ENCODE data around the gene PASK. TPM values are rescaled to one million over a fixed set of nuclear protein-coding genes. Genes with fewer than 3 reads are reported as not detected.

PASK gene
- polyA plus RNA-seq, 3 donors, result 0.56 to 4.3 (median 0.70) TPM

DNA sequence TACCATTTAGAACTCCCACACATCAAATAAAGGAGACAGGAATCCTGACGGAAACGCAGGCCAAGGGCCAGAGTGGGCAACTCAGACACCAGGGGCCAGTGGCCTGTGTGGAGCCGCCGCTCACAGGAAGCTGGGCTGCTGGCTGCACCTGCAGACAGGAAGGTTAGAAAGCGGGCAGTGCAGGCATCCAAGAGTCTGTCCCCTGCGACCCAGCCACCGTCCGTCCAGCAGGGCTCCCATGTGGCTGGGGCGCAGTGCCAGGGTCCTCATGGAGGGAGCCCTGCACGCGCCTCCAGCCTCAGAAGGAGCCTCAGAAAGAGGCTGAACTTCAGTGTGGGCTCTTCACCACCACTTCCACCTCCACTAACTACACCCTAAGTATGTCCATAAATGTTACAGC lies 36.7 kb upstream of the PASK start:
- TF ChIP-seq, protein P1, sequence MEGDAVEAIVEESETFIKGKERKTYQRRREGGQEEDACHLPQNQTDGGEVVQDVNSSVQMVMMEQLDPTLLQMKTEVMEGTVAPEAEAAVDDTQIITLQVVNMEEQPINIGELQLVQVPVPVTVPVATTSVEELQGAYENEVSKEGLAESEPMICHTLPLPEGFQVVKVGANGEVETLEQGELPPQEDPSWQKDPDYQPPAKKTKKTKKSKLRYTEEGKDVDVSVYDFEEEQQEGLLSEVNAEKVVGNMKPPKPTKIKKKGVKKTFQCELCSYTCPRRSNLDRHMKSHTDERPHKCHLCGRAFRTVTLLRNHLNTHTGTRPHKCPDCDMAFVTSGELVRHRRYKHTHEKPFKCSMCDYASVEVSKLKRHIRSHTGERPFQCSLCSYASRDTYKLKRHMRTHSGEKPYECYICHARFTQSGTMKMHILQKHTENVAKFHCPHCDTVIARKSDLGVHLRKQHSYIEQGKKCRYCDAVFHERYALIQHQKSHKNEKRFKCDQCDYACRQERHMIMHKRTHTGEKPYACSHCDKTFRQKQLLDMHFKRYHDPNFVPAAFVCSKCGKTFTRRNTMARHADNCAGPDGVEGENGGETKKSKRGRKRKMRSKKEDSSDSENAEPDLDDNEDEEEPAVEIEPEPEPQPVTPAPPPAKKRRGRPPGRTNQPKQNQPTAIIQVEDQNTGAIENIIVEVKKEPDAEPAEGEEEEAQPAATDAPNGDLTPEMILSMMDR (IDR thresholded peaks at IDR 0.05), result no peak
- Histone ChIP-seq H3K27me3 (ENCODE audit: control insufficient read depth in 2 of 2, insufficient read depth in 2 of 2, low read length in 2 of 2) (no peaks in the 10 kb centered on the region), H3K4me1 (ENCODE audit: control insufficient read depth in 1 of 2, insufficient read depth in 2 of 2, low read length in 2 of 2) (no peaks in the 10 kb centered on the region), H3K27ac (ENCODE audit: low read depth in 1 of 2, low read length in 2 of 2) (no peak overlapping the region), H3K4me3 (replicated peaks in 1 of 3; ENCODE audit: low read depth in 2 of 3, low read length in 3 of 3) (no peak overlapping the region), H4K20me1 (ENCODE audit: insufficient read depth, low read length) (no peaks in the 10 kb centered on the region), H3K4me2 (replicated peaks; ENCODE audit: extremely low read depth, low read length, poor library complexity, severe bottlenecking) (no peak overlapping the region), H3K36me3 (replicated peaks in 1 of 2; ENCODE audit: control insufficient read depth in 1 of 2, insufficient read depth in 2 of 2, low read length in 2 of 2) (peaks cover 7 to 25% of the 10 kb centered on the region in 2 donors), H3K9ac (ENCODE audit: insufficient read depth, low read length, poor library complexity, severe bottlenecking) (no peak overlapping the region), H2AFZ (ENCODE audit: insufficient read depth, low read depth, low read length, poor library complexity, severe bottlenecking) (no peak overlapping the region), H3K9me3 (replicated peaks in 1 of 2; ENCODE audit: control insufficient read depth in 1 of 2, insufficient read depth in 1 of 2, low read length in 2 of 2) (no peaks in the 10 kb centered on the region), H3K79me2 (ENCODE audit: insufficient read depth, low read length) (no peaks in the 10 kb centered on the region)
- peaks cover 20 to 28% of the 10 kb centered on the region in 2 donors for H3K36me3 Mint-ChIP-seq
- H3K9me3 Mint-ChIP-seq, result peaks cover 0 to 1% (median 0%) of the 10 kb centered on the region in 7 donors
- H3K4me3 Mint-ChIP-seq, result no peak overlapping the region
- 91% methylated on average over 11 of the region's 11 CpGs for WGBS (ENCODE audit: insufficient coverage)
- H3K27me3 Mint-ChIP-seq (ENCODE audit: low read depth in 3 of 3), result peaks cover 0 to 2% (median 0%) of the 10 kb centered on the region in 3 donors
- no peak for DNase-seq
- no peak overlapping the region for H3K27ac Mint-ChIP-seq
- H3K4me1 Mint-ChIP-seq, result no peaks in the 10 kb centered on the region
- intact Hi-C loops (cut with micrococcal nuclease), result no loop called here

DNA sequence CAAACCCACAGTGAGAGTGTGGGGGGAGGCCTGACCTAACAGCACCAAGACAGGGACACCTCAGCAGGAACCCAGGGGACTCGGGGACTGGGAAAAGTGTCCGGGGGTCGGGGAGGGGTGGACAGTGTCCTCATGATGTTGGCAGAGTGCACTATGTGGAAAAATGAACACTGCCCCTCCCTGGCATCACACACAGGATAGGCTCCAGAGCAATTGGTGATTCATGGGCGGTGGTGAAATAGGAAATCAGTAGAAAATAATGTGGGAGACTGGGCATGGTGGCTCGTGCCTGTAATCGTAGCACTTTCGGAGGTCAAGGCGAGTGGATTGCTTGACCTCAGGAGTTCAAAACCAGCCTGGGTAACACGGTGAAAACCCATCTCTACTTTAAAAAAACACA lies 35.6 kb upstream of the PASK start:
- intact Hi-C loops (cut with micrococcal nuclease), result no loop called here
- peaks cover 28 to 36% of the 10 kb centered on the region in 2 donors for H3K36me3 Mint-ChIP-seq
- no peak overlapping the region for H3K4me3 ChIP-seq (replicated peaks in 1 of 3; ENCODE audit: low read depth in 2 of 3, low read length in 3 of 3)
- H3K9me3 ChIP-seq (replicated peaks in 1 of 2; ENCODE audit: control insufficient read depth in 1 of 2, insufficient read depth in 1 of 2, low read length in 2 of 2), result no peaks in the 10 kb centered on the region
- H3K4me2 ChIP-seq (replicated peaks; ENCODE audit: extremely low read depth, low read length, poor library complexity, severe bottlenecking), result no peak overlapping the region
- peaks cover 0 to 2% (median 0%) of the 10 kb centered on the region in 3 donors for H3K27me3 Mint-ChIP-seq (ENCODE audit: low read depth in 3 of 3)
- no peak for DNase-seq
- peak overlapping the region in 3 of 7 donors; percentile 4 to 68 (median 64) for H3K27ac Mint-ChIP-seq
- H3K36me3 ChIP-seq (replicated peaks in 1 of 2; ENCODE audit: control insufficient read depth in 1 of 2, insufficient read depth in 2 of 2, low read length in 2 of 2), result peaks cover 10 to 34% of the 10 kb centered on the region in 2 donors
- no peaks in the 10 kb centered on the region for H3K4me1 ChIP-seq (ENCODE audit: control insufficient read depth in 1 of 2, insufficient read depth in 2 of 2, low read length in 2 of 2)
- peaks cover 0 to 1% (median 0%) of the 10 kb centered on the region in 7 donors for H3K9me3 Mint-ChIP-seq
- H3K27me3 ChIP-seq (ENCODE audit: control insufficient read depth in 2 of 2, insufficient read depth in 2 of 2, low read length in 2 of 2), result no peaks in the 10 kb centered on the region
- H3K4me3 Mint-ChIP-seq, result no peak overlapping the region
- 77% methylated on average over 5 of the region's 9 CpGs for WGBS (ENCODE audit: insufficient coverage)
- TF ChIP-seq, protein P1 (IDR thresholded peaks at IDR 0.05), result no peak
- no peak overlapping the region for H3K9ac ChIP-seq (ENCODE audit: insufficient read depth, low read length, poor library complexity, severe bottlenecking)
- H2AFZ ChIP-seq (ENCODE audit: insufficient read depth, low read depth, low read length, poor library complexity, severe bottlenecking), result no peak overlapping the region
- no peaks in the 10 kb centered on the region for H3K4me1 Mint-ChIP-seq
- H3K79me2 ChIP-seq (ENCODE audit: insufficient read depth, low read length), result no peaks in the 10 kb centered on the region
- H3K27ac ChIP-seq (ENCODE audit: low read depth in 1 of 2, low read length in 2 of 2), result no peak overlapping the region
- H4K20me1 ChIP-seq (ENCODE audit: insufficient read depth, low read length), result no peaks in the 10 kb centered on the region
